T-helper 1 cell treated with Interleukin-12 subunit alpha and Interleukin-12 subunit beta and Interleukin-4 antibody, amounts not matched to agents 30 ng/mL and 1 ng/mL, for 36 hours (primary cell): Measurements from ENCODE around the gene CFB. TPM values are rescaled to one million over a fixed set of nuclear protein-coding genes. Genes with fewer than 3 reads are reported as not detected.

Experiments used
- intact Hi-C: fragments of 100-400 bp; cut with micrococcal nuclease; formaldehyde crosslinking; loops from one replicate; pipeline ENCODE4 v1.15.1; 2024
- total RNA-seq: library from RNA; stranded (reverse); gene quantifications from 2 replicates; pipeline ENCODE4 v1.2.3, GENCODE V29; 2022

The CFB gene
- total RNA-seq, 1 donor from 2014 or later: 0.59 TPM

DNA sequence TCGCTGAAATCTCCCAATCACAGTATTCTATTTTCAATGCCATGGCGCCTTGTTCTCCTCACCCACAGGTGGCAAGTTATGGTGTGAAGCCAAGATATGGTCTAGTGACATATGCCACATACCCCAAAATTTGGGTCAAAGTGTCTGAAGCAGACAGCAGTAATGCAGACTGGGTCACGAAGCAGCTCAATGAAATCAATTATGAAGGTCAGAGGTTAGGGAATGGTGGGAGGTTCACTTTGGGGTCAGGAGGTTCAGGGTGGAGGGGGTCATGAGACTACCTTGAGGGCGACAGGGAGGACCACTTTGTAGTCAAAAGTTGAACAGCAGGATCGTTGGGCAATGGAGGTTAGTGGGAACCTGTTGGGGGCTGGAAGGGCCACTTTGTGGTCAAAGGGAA is 2.4 kb downstream of the CFB start:
- intact Hi-C loops: no loop called here

DNA sequence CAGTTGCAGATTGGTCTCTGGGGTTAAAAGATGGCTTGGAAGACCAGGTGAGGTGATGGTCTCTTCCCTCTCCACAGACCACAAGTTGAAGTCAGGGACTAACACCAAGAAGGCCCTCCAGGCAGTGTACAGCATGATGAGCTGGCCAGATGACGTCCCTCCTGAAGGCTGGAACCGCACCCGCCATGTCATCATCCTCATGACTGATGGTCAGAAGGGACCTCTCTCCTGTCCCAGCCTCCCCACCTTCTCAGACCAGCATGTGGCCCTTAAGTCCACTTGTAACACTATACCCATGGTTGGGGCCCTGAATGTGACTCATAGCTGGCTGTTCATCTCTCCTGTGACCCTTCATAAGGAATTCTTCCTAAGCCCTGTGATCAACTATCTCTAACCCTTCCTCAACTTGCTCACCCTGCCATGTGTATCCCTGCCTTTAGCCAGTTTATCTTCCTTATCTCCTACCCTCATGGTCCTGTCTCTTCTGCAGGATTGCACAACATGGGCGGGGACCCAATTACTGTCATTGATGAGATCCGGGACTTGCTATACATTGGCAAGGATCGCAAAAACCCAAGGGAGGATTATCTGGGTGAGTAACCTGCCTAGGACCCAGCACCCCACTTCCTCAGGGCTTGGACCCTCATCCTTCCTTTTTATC is 3.0 kb downstream of the CFB start:
- intact Hi-C loops: no loop called here

- intact Hi-C loops: loop anchor here (10.0 kb wide), 1 partner anchor 1325 kb away; the partner anchor contains the start of genes B3GALT4, RPS18 and VPS52
Observed at GRCh38 chr6:31949926-31950548, 4.1 kb downstream of the CFB start.

- intact Hi-C loops: loop anchor here (10.0 kb wide), 1 partner anchor 1323 kb away; the partner anchor contains the start of genes B3GALT4, RPS18 and VPS52
Observed at GRCh38 chr6:31952140-31952805, 6.4 kb downstream of the CFB start.

GRCh38 chr6:31952890-31953289 is 7.0 kb downstream of the CFB start:
- intact Hi-C loops: loop anchor here (10.0 kb wide), 1 partner anchor 1322 kb away; the partner anchor contains the start of genes B3GALT4, RPS18 and VPS52

DNA sequence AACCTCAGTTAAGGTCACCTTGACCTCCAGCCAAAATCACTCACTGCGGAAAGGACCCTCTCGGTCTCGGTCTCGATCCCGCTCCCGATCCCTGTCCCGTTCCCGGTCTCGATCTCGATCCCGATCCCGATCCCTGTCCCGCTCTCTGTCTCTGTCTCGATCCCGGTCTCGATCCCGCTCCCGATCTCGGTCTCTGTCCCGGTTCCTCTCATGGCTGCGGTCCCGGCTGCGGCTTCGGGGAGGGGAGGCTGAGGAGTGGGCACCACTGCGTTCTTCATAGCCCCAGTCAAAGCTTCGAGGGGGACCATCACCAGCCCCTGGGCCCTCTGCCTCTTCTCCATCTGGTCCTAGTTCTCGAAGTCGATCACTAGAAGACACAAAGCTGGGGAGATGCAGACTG is 8.6 kb downstream of the CFB start:
- intact Hi-C loops: loop anchor here (10.0 kb wide), 1 partner anchor 1320 kb away; the partner anchor contains the start of genes B3GALT4, RPS18 and VPS52

DNA sequence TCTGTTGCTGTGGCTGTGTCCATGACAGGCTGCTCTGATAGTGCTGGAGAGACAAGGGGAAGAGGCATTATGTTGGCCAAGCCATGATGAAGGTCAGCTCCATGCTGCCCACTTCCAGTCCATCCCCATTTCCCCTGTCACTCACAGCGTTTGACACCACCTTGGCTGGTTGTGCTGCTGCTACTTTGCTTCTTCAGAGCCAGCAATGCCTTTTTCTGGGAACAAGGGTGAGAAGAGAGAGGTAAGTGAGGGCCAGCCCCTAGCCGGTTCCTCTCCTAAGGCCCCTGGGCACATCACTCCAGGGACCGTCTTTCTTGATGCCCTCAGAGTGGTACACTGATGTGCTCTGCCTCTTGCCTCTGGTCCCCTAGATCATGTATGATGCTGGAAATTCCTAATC is 10.9 kb downstream of the CFB start:
- intact Hi-C loops: loop anchor here (5.0 to 10.0 kb wide), 3 partner anchors 236 to 1318 kb away; partner anchors contain the start of genes B3GALT4, GPSM3, PBX2 and RPS18

GRCh38 chr6:31958412-31958740 is 12.5 kb downstream of the CFB start:
- intact Hi-C loops: loop anchor here (1.0 to 10.0 kb wide), 7 partner anchors 56 to 1316 kb away; partner anchors contain the start of genes B3GALT4, GPSM3, PBX2 and PRRC2A

DNA sequence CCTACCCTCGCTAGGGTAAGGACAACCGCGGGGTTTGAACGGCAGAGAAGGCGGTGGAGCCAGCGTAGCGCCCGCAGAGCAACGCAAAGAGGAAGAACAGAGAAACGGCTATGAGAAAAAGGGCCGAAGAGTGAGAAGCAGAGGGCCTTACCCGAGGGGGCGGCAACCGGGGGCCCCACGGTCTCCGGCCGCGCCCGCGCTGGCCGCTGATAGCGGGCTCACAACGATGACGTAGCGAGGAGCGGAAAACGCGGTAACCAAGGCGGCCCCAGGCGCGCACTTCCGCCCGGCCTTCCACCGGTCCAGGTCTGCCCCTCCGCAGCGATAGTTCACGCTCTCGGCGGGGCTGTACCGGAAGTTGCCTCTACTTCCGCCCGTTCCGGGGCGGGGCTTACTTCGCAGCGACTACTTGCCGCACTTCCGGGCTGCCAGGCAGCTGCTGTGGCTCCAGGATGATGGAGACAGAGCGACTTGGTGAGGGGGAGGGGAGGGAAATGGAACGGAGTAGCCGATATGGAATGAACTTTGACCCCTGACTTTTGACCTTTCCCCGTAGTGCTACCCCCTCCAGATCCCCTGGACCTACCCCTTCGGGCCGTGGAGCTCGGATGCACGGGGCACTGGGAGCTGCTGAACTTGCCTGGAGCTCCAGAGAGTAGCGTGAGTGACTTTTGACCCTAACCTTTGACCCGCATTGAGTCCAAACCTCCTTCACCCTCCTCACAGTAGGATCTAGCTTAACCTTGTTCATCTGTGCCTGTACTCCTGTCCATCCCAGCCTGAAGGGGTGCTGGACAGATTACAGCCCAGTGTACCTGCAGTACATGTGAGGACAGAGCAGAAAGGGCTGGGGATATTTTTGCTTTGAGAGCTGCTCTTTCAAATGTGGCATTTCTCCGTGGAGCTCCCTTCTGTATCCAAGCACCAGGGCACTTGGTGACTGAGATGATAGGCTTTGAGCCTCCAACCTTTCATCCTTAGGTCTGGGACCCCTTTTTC is 13.1 kb downstream of the CFB start, which contains the start of the genes NELFE and SKIC2:
TSS of gene NELFE (minus strand) at position 231 of the 999 bp plus-strand sequence. CDS start 525 bp downstream, outside the sequence.
TSS of gene SKIC2 (plus strand) at position 435 of the 999 bp plus-strand sequence. CDS start at position 453, 18 bp downstream.
- intact Hi-C loops: loop anchor here (1.0 to 10.0 kb wide), 15 partner anchors 13 to 1316 kb away; partner anchors contain the start of genes B3GALT4, BAG6, DXO and FKBPL

DNA sequence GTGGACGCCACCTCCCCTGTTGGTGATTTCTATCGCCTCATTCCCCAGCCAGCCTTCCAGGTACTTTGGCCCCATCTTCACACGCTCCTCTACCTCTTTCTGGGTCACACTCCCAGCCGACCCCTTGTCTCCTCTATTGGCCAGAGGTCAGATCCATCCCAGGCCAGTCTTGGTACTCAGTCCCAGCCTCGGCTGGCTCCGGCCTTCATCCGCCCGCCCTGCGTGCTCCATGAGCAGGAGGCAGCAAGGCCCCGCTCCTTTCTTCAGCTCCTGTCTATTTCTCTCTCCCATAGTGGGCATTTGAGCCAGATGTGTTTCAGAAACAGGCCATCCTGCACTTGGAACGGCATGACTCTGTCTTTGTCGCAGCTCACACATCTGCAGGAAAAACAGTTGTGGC is 15.7 kb downstream of the CFB start:
- intact Hi-C loops: no loop called here

DNA sequence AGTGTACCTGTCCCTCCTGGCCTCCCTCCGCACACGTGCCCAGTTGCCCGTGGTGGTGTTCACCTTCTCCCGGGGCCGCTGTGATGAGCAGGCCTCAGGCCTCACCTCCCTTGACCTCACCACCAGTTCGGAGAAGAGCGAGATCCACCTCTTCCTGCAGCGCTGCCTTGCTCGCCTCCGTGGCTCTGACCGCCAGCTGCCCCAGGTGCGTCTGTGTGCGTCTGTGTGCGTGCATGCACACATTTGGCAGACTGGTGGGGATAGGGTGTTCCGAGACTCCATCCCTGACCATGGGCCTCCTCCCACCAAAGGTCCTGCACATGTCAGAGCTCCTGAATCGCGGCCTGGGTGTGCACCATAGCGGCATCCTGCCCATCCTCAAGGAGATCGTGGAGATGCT is 18.0 kb downstream of the CFB start:
- intact Hi-C loops: no loop called here

DNA sequence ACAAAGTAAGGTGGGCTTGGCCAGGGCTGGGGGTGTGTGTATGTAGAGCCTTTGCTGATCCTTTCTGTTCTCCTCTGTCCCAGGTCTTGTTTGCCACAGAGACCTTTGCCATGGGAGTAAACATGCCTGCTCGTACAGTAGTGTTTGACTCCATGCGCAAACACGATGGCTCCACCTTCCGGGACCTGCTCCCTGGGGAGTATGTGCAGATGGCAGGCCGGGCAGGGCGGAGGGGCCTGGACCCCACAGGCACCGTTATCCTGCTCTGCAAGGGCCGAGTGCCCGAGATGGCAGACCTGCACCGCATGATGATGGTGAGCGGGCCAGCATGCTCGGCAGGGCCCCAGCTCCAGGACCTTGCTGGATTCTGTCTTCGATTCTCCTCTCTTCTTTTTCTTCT is 19.8 kb downstream of the CFB start:
- intact Hi-C loops: no loop called here

DNA sequence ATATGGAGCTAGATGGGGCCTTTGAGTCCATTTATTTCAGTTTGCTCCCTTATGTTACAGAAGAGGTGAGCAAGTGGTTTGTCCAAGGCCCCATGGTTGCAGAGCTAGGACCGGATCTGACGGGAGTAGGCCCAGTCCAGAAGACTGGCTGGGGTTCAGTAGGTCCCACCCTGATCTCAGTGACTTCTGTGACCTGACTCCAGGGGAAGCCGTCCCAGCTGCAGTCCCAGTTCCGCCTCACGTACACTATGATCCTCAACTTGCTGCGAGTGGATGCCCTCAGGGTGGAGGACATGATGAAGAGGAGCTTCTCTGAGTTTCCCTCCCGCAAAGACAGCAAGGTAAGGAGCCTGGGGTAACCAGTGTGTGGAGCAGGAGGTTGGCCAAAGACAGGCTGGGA is 20.6 kb downstream of the CFB start:
- intact Hi-C loops: no loop called here

GRCh38 chr6:31966997-31967925 is 21.4 kb downstream of the CFB start:
- intact Hi-C loops: no loop called here

DNA sequence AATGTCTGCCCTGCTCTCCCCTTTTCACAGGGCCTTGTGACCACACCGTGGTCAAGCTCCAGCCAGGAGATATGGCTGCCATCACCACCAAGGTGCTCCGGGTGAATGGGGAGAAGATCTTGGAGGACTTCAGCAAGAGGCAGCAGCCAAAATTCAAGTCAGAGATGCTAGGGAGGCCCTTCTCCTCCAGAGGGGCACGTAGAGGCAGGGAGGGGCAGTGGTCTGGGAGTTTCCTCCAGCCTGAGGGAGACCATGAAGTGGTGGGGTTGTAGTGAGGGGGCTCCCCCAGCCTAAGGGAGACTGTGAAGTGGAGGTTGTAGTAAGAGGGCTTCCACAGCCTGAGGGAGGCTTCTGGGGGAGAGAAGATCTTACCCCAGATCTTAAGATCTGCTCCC is 22.0 kb downstream of the CFB start:
- intact Hi-C loops: no loop called here

DNA sequence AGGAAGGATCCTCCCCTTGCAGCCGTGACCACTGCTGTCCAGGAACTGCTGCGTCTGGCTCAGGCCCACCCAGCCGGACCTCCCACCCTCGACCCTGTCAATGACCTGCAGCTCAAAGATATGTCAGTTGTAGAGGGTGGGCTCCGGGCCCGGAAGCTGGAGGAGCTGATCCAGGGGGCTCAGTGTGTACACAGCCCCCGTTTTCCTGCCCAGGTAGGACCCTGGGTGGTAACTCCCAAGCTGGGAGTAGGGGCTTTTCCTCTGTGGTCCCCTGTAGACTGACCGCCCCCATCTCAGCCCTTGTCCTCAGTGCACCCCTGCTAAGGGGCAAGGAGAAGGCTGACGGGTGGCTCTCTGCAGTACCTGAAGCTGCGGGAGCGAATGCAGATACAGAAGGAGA is 22.4 kb downstream of the CFB start:
- intact Hi-C loops: no loop called here

DNA sequence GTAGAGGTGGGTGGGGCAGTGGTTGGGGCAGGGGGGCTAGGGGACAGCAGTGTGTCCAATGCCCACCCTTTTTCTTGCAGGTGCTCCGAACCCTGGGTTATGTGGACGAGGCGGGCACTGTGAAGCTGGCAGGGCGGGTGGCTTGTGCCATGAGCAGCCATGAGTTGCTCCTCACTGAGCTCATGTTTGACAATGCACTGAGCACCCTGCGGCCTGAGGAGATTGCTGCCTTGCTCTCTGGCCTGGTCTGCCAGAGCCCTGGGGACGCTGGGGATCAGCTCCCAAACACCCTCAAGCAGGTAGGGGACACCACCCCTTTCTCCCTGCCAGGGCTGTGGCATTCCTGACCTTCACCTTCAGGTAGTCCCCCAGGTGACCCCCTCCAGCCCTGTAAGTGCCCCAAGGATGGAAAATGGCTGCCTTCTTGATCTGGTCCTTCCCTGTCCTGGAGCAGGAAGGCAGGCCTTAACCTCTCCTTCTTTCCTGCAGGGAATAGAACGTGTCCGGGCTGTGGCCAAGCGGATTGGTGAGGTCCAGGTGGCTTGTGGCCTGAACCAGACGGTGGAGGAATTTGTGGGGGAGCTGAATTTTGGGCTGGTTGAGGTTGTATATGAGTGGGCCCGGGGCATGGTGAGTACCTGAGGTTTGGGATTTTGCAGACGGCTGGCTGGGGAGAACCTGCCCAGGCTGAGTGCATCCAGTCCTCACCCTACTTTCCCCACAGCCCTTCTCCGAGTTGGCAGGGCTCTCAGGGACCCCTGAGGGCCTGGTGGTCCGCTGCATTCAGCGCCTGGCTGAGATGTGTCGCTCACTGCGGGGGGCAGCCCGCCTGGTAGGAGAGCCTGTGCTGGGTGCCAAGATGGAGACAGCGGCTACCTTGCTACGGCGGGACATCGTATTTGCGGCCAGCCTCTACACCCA is 23.2 kb downstream of the CFB start:
- intact Hi-C loops: no loop called here
